GM19395 (cell line): ENCODE measurements around the gene C20orf144.
"Not testable (repeated sequence)": the region's sequence is repeated elsewhere in the genome, so short reads cannot be mapped to it uniquely, and the experiment has no call there.

Experiments
- ATAC-seq: cut with Tn5 transposase; IDR thresholded peaks from one replicate; pipeline ENCODE4 v1.9.1; 2021; ENCODE audit warnings: mild to moderate bottlenecking, moderate library complexity; ENCODE audit not compliant: unreplicated experiment

The C20orf144 gene

DNA sequence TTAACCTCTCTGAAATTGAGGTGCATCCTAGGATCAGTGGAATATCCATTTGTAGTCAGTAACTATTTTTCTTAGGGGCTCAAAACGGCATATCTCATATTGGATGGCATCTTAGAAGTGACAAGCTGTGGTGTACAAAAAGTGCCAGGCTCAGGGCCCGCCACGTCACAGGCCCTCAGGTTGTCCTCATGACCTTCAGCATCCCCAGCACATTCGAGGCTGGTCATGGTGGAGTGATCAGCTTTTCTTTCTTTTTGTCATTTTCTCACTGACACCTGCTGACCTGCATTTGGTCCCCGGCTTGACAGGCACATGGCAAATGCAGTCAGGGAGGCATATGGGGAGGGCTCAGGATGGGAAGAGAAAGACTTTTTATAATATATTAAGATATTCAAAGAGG, 31.2 kb downstream of the C20orf144 start:
- ATAC-seq: no peak

DNA sequence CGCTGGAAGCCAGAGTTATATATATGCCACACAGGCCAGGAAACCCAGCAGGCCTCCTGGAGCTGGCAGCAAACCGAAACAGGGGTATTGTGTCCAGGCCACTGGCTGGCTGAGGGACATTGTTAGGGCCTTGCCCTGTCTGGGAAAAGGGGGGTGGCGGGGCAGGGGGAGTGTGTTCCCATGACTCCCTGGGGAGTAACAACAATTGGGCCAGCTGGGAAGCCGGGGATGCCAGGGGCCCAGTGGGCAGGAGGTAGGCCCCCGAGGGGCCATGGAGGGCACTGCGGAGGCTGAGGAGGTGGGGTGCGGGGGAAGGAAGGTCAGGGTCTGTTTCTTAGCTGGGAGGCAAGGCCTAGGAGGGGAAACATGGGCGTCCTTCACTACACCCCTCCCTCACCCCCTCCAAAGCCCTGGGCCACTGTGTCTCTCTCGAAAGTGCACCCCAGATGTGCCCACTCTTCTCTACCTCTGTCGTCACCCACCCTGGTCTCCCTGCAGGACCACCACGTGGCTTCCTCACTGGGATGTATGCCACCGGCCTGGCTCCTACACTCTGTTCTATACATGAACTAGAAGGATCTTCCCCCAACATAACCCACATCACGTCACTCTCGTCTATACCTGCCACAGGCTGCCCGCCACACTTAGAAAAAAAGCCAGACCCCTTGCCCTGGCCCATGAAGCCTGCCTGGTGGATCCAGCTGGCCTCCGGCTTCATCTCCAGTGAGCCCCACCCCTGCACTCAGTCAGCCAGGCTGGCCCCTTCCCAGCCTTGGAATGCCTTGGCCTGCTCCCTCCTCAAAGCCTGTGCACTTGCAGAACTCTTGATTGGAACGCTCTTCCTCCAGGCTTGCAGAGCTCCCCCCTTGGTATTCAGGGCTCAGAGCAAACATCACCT, 31.9 kb downstream of the C20orf144 start:
- no peak for ATAC-seq

DNA sequence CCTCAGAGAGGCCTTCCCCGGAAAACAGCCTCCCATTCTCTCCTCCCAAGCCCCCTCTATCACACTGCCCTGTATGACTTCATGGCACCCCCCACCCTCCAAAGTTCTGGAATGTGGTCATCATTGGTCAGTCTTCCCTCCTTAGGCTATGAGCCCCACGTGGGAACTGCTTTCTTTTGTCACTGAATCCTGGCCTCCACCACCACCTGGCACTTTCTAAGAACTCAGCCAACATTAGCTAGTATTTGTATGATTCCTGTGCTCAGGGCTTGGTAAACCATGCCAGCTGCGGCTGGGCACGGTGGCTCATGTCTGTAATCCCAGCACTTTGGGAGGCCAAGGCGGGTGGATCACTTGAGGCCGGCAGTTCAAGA, 32.5 kb downstream of the C20orf144 start:
- no peak for ATAC-seq

GRCh38 chr20:33696448-33696847, 34.3 kb downstream of the C20orf144 start:
- ATAC-seq: no peak

DNA sequence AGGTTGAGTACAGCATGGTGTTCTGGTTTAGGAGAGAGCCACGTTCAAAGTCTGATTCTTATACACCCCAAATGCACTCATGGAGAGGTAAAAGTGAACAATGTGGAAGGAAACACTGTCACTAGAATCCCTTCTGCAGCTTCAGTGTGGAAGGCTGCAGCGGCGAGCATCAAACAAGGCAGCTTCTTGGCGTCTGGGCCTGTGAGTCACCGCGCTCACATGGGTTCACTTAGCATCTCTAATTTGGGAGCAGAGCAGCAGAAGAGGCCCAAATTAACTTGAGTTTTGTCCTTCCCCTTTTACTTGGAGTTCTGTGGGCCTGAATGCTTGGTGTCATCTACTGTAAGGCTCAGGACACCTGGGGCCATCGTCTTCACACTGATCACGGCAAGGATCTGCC, 35.0 kb downstream of the C20orf144 start:
- no peak for ATAC-seq

- ATAC-seq: not testable (repeated sequence)
These were observed 36.8 kb downstream of the C20orf144 start for GRCh38 chr20:33698966-33699365.

- not testable (repeated sequence) for ATAC-seq
These were observed 38.7 kb downstream of the C20orf144 start for GRCh38 chr20:33700696-33701441.

DNA sequence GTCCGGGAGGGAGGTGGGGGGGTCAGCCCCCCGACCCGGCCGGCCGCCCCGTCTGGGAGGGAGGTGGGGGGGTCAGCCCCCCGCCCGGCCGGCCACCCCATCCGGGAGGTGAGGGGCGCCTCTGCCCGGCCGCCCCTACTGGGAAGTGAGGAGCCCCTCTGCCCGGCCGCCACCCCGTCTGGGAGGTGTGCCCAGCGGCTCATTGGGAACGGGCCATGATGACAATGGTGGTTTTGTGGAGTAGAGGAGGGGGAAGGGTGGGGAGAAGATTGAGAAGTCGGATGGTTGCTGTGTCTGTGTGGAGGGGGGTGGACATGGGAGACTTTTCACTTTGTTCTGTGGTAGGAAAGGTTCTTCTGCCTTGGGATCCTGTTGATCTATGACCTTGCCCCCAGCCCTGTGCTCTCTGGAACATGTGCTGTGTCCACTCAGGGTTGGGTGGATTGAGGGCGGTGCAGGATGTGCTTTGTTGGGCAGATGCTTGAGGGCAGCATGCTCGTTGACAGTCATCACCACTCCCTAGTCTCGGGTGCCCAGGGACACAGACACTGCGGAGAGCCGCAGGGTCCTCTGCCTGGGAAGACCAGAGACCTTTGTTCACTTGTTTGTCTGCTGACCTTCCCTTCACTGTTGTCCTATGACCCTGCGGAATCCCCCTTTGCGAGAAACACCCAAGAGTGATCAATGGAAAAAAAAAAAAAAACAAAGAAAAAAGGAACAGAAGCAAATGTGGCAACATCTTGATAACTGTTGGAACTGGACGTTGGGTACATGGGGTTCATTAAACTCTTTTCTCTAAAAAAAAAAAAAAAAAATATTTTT, 39.7 kb downstream of the C20orf144 start:
- ATAC-seq: no peak

- no peak for ATAC-seq
These were observed 40.7 kb downstream of the C20orf144 start for GRCh38 chr20:33702861-33703260.

GRCh38 chr20:33703498-33704137, 41.5 kb downstream of the C20orf144 start:
- ATAC-seq: no peak

- ATAC-seq: no peak
These were observed 42.2 kb downstream of the C20orf144 start for GRCh38 chr20:33704197-33704924.

GRCh38 chr20:33707668-33708067, 45.5 kb downstream of the C20orf144 start:
- ATAC-seq: no peak

DNA sequence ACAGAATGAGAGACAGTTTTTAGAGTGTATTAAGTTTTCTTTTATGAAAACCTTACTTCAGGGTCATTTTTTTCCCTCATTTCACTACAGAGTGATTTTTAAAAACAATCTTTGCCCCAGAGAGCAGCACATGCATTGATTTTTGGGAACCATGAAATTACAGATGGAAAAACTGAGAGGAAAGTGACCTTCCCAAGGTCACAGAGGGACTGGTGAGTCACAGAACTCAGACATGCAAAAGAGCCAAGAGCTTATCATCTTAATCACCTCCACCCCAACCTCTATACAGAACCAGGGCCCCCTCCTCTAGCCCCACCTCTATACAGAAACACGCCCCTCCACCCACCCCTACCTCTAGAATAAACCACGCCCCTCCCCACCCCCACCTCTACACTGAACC, 47.3 kb downstream of the C20orf144 start:
- no peak for ATAC-seq

DNA sequence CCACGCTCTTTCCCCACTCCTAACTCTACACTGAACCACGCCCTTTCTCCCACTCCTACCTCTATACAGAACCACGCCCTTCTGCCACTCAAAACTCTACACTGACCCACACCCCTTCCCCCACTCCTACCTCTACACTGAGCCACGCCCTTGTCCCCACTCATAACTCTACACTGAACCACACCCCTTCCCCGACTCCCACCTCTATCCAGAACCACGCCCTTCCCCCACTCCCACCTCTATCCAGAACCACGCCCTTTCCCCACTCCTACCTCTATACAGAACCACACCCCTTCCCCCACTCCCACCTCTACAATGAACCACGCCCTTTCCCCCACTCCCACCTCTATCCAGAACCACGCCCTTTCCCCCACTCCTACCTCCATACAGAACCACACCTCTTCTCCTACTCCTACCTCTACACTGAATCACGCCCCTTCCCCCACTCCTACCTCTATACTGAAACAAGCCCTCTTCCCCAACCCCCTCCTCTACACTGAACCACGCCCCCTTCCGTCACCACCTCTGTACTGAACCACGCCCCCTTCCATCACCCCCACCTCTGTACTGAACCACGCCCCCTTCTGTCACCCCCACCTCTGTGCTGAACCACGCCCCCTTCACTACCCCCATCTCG, 47.9 kb downstream of the C20orf144 start:
- ATAC-seq: no peak

DNA sequence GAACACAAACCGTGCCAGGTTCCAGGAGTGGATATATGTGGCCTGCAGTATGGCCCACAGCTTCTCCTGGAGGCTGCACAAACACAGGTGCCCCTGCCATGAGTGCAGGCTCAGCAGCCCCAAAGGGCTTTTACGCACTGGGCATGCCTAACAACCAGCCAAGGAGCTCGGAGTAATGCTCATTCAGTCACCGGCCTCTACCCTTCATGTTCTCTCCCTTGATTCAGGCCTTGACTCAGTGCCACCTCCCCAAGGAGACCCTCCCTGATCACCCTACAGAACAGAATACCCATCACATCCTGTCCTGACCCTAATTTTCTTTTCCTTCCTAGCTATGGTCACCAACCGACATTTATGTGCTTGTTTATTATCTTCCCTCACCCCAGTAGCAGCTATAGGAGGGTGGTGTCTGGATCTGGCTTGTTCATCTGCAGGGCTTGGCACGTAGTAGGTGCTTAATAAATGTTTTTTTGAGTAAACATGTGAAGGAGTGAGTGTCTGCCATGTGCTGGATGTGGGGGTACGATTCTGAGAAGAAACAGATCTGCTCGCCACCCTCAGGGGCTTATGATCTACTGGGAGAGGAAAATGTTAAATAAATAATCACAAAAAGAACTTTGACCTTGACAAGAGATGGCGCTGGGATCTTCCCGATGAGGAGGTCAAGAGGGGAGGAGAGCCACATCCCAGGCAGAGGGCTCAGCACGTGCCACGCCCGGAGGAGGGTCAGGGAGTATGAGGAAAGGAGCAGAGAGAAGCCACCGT, 48.7 kb downstream of the C20orf144 start:
- no peak for ATAC-seq

- no peak for ATAC-seq
These were observed 49.3 kb downstream of the C20orf144 start for GRCh38 chr20:33711446-33711738.
